Astrocyte of the spinal cord (primary cell): ENCODE results near the gene SLC25A41.
A peak's percentile ranks its signal among the peaks of the same experiment; 100 is the strongest.

Experiments
- DNase-seq: peaks from one replicate; pipeline ENCODE4 v3.0.0; 2011; ENCODE audit warnings: low read depth, low spot score
- H3K4me3 ChIP-seq: 2 replicates; pipeline ENCODE4 v1.5.1; 2011; ENCODE audit warnings: low read depth, mild to moderate bottlenecking, low read length, moderate library complexity
- CTCF ChIP-seq: IDR thresholded peaks from 2 replicates; pipeline ENCODE4 v1.5.1; 2012; ENCODE audit warnings: low read depth, mild to moderate bottlenecking, low read length, inconsistent platforms
- in situ Hi-C: cut with HindIII; loops from 2 replicates; pipeline ENCODE4 v1.10.0; 2017; ENCODE audit warnings: low sequenced_read_pairs

The SLC25A41 gene

GRCh38 chr19:6392221-6393073 is 41.1 kb downstream of the SLC25A41 start:
- in situ Hi-C loops = no loop called here
- H3K4me3 ChIP-seq = peak overlapping the region; percentile 74
- DNase-seq = no peak
- TF ChIP-seq CTCF = no peak

- in situ Hi-C loops = no loop called here
- TF ChIP-seq CTCF = no peak
- no peak for DNase-seq
- H3K4me3 ChIP-seq = no peak overlapping the region
Observed at GRCh38 chr19:6387372-6387771, 46.2 kb downstream of the SLC25A41 start.

- DNase-seq = no peak
- in situ Hi-C loops = no loop called here
- H3K4me3 ChIP-seq = no peak overlapping the region
- TF ChIP-seq CTCF = no peak
Observed at GRCh38 chr19:6384381-6384780, 49.2 kb downstream of the SLC25A41 start.

- H3K4me3 ChIP-seq = no peak overlapping the region
- no peak for DNase-seq
- TF ChIP-seq CTCF = no peak
- in situ Hi-C loops = no loop called here
Observed at GRCh38 chr19:6383188-6383587, 50.4 kb downstream of the SLC25A41 start.

- no peak for TF ChIP-seq CTCF
Observed at GRCh38 chr19:6381030-6381750, 52.4 kb downstream of the SLC25A41 start.

GRCh38 chr19:6379744-6380143 is 53.8 kb downstream of the SLC25A41 start:
- H3K4me3 ChIP-seq = no peak overlapping the region
- DNase-seq = no peak
- in situ Hi-C loops = no loop called here
- no peak for TF ChIP-seq CTCF

More at GRCh38 chr19:6381030-6381750, 52.4 kb downstream of the SLC25A41 start:
- in situ Hi-C loops = no loop called here
- DNase-seq = no peak
- H3K4me3 ChIP-seq = no peak overlapping the region
